Lung (tissue), 12 donors: ENCODE data around the gene S1PR3. TPM values are rescaled to one million over a fixed set of nuclear protein-coding genes. Genes with fewer than 3 reads are reported as not detected.

Experiments used
- ATAC-seq: fragments of 200-7000 bp; cut with Tn5 transposase; one replicate; pipeline ENCODE4 v1.9.1; 2020; ENCODE audit warnings: moderate number of reproducible peaks; ENCODE audit not compliant: insufficient read depth, low FRiP score
- DNase-seq, 3 donors: peaks; one replicate each; pipeline ENCODE4 v3.0.0-alpha.2; 2013 to 2017
- H3K27ac ChIP-seq, 2 donors: one replicate each; pipeline ENCODE4 v1.5.1; 2013; ENCODE audit warnings: mild to moderate bottlenecking in 2 of 2, moderate library complexity in 2 of 2, control low read depth in 1 of 2, inconsistent platforms in 1 of 2, low read depth in 1 of 2, low read length in 1 of 2
- H3K27me3 ChIP-seq, 3 donors: one replicate each; pipeline ENCODE4 v1.5.1; 2013; ENCODE audit warnings: low read length in 2 of 3; ENCODE audit not compliant: control insufficient read depth in 3 of 3, insufficient read depth in 3 of 3
- H3K36me3 ChIP-seq, 4 donors: one replicate each; pipeline ENCODE4 v1.5.1; 2013; ENCODE audit warnings: low read length in 4 of 4, mild to moderate bottlenecking in 1 of 4, moderate library complexity in 1 of 4; ENCODE audit not compliant: control insufficient read depth in 4 of 4, insufficient read depth in 4 of 4
- H3K4me1 ChIP-seq, 5 donors: one replicate each; pipeline ENCODE4 v1.5.1; 2013; ENCODE audit warnings: low read length in 5 of 5, mild to moderate bottlenecking in 2 of 5, moderate library complexity in 1 of 5; ENCODE audit not compliant: control insufficient read depth in 5 of 5, insufficient read depth in 5 of 5
- H3K4me3 ChIP-seq: one replicate; pipeline ENCODE4 v1.5.1; 2013; ENCODE audit warnings: mild to moderate bottlenecking, control low read depth, moderate library complexity
- H3K9ac ChIP-seq, 2 donors: one replicate each; pipeline ENCODE4 v1.5.1; 2013; ENCODE audit warnings: low read length in 2 of 2, control low read depth in 1 of 2; ENCODE audit not compliant: insufficient read depth in 1 of 2
- H3K9me3 ChIP-seq, 4 donors: one replicate each; pipeline ENCODE4 v1.5.1; 2013; ENCODE audit warnings: low read length in 3 of 4, mild to moderate bottlenecking in 1 of 4, moderate library complexity in 1 of 4; ENCODE audit not compliant: control insufficient read depth in 4 of 4, insufficient read depth in 3 of 4
- WGBS, 2 donors: extraction: QIAGEN DNeasy Blood & Tissue Kit; methylation state at CpG; one replicate each; pipeline ENCODE4 v1.1.7; 2013; 5-methylcytosine and 5-hydroxymethylcytosine counted together
- polyA plus RNA-seq, 2 donors: library from polyadenylated mRNA; stranded (reverse); fragments of 200-250 nt; gene quantifications; one replicate each; pipeline ENCODE4 v1.2.1, GENCODE V29; 2013
- total RNA-seq, 2 donors: library from RNA; depleted of rRNA in 1 of 2; stranded (reverse); fragments of >200 nt in 1 of 2; gene quantifications; one replicate each; pipeline ENCODE4 v1.2.1, GENCODE V29; 2014 to 2021
- TF ChIP-seq, protein P1 (sequence below): IDR thresholded peaks from 2 replicates; pipeline ENCODE4 v1.5.1; 2012; ENCODE audit warnings: mild to moderate bottlenecking; ENCODE audit errors: control extremely low read depth, extremely low read depth
- donor health status: control.
- donor health status: control.
- donor health status: Bipolar disorder and iron deficiency.
- donor health status: healthy.
- donor health status: DM: yes; HTN: yes; CAD: no.

S1PR3 gene
- total and polyA plus RNA-seq, 4 donors: 2.8 to 38.7 (median 14.3) TPM

DNA sequence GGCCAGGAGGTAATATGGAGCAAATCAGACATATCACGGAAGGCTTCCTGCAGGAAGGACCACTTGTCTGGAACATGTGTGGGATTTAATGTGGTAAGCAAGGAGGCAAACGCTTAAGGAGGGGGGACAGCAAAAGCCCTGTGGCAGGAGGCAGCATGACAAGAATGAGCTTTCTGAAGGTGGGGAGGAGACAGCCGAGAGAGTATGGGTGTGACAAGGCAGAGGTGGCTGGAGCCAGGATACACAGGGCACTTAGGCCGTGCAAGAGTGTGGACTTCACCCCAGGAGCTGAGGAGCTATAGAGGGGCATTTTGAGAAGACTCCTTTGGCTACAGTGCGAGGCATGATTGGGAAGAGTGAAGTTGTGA is 14.4 kb upstream of the S1PR3 start:
- no peak overlapping the region for H3K9ac ChIP-seq
- DNase-seq (no peak), ATAC-seq (no peak)
- TF ChIP-seq, protein P1, sequence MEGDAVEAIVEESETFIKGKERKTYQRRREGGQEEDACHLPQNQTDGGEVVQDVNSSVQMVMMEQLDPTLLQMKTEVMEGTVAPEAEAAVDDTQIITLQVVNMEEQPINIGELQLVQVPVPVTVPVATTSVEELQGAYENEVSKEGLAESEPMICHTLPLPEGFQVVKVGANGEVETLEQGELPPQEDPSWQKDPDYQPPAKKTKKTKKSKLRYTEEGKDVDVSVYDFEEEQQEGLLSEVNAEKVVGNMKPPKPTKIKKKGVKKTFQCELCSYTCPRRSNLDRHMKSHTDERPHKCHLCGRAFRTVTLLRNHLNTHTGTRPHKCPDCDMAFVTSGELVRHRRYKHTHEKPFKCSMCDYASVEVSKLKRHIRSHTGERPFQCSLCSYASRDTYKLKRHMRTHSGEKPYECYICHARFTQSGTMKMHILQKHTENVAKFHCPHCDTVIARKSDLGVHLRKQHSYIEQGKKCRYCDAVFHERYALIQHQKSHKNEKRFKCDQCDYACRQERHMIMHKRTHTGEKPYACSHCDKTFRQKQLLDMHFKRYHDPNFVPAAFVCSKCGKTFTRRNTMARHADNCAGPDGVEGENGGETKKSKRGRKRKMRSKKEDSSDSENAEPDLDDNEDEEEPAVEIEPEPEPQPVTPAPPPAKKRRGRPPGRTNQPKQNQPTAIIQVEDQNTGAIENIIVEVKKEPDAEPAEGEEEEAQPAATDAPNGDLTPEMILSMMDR: no peak
- no peaks in the 10 kb centered on the region for H3K27me3 ChIP-seq
- peaks cover 0 to 15% (median 3%) of the 10 kb centered on the region in 5 donors for H3K4me1 ChIP-seq
- H3K36me3 ChIP-seq: peaks cover 0 to 3% (median 1%) of the 10 kb centered on the region in 4 donors
- H3K27ac ChIP-seq: no peak overlapping the region
- H3K9me3 ChIP-seq: peaks cover 0 to 3% (median 2%) of the 10 kb centered on the region in 4 donors
- 93 to 94% methylated on average over 5 of the region's 5 CpGs for whole genome bisulfite sequencing, 2 donors
- no peak overlapping the region for H3K4me3 ChIP-seq

DNA sequence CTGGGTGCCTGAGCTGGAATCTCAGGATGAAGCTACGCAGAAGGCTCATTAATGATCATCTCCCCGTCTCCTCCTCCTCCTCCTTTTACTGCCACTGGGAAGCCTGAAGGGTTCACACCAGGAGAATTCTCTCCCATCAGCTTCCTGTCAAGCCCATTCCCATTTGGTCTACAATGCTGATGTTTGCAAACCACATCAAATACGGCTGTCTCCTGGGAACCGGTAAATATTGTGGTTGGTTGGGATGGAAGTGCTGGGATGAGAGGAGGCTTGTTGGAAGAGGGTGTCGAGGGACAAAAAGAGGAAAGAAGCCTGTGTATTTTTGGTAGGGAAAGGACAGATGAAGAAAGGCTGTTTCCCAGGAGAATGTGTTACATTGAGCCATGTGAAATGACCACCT is 13.2 kb upstream of the S1PR3 start:
- WGBS, 2 donors: 65 to 68% methylated on average over 5 of the region's 5 CpGs
- ATAC-seq (no peak), DNase-seq (peak in 2 of 3 donors; percentile 41 to 56)
- no peak overlapping the region for H3K9ac ChIP-seq
- H3K36me3 ChIP-seq: peaks cover 0 to 3% (median 1%) of the 10 kb centered on the region in 4 donors
- H3K4me1 ChIP-seq: peaks cover 0 to 15% (median 3%) of the 10 kb centered on the region in 5 donors
- no peak overlapping the region for H3K27ac ChIP-seq
- TF ChIP-seq, protein P1: no peak
- no peak overlapping the region for H3K4me3 ChIP-seq
- H3K27me3 ChIP-seq: no peaks in the 10 kb centered on the region
- H3K9me3 ChIP-seq: peaks cover 0 to 3% (median 2%) of the 10 kb centered on the region in 4 donors

DNA sequence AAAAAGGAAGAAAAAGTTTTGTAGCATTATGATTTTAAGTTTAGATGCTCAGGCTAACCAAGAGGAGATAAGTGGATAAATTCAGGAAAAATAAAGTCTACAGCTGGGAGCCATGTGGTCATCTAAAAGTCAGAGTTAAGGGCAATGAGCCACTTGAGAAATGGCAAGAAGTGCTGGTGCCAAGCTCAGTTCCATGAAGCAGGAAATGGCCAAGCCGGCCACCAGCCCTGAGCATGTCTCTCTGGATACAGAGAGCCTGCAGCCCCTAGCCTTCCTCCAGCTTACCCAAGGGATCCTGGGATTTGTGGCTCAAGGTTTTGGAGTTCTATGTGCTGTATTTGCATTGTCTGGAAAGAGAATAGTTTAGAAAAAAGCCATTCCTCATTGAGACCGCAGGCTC is 12.2 kb upstream of the S1PR3 start:
- TF ChIP-seq, protein P1: no peak
- WGBS, 2 donors: 75 to 87% methylated on average over 2 of the region's 2 CpGs
- no peaks in the 10 kb centered on the region for H3K27me3 ChIP-seq
- no peak overlapping the region for H3K4me3 ChIP-seq
- no peak overlapping the region for H3K27ac ChIP-seq
- no peak overlapping the region for H3K9ac ChIP-seq
- ATAC-seq (no peak), DNase-seq (no peak)
- peaks cover 0 to 3% (median 0%) of the 10 kb centered on the region in 4 donors for H3K36me3 ChIP-seq
- H3K4me1 ChIP-seq: peaks cover 0 to 15% (median 3%) of the 10 kb centered on the region in 5 donors
- peaks cover 0 to 2% (median under 1%) of the 10 kb centered on the region in 4 donors for H3K9me3 ChIP-seq

DNA sequence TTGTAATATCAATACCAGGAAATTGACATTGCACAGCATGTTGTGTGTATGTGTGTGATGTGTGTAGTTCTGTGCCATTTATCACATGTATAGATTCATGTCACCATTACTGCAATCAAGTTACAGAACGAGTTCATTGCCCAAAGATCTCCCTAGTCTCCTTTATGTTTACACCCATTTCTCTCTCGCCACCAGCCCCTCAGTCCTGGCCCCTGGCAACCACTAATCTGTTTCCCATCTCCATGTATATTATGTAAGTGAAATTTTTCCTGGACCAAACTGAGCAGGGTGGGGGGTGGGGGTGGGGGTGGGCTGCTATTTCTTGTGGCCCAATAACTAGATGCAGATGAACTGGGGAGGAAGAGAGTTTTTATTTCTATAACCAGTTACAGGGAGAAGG is 11.5 kb upstream of the S1PR3 start:
- peaks cover 0 to 3% (median 0%) of the 10 kb centered on the region in 4 donors for H3K36me3 ChIP-seq
- H3K4me3 ChIP-seq: no peak overlapping the region
- H3K9ac ChIP-seq: no peak overlapping the region
- ATAC-seq (no peak), DNase-seq (no peak)
- no peaks in the 10 kb centered on the region for H3K27me3 ChIP-seq
- H3K27ac ChIP-seq: no peak overlapping the region
- TF ChIP-seq, protein P1: no peak
- 90 to 94% methylated on average over 2 of the region's 2 CpGs for WGBS, 2 donors
- peaks cover 0 to 10% (median 0%) of the 10 kb centered on the region in 5 donors for H3K4me1 ChIP-seq
- peaks cover 0 to 2% (median under 1%) of the 10 kb centered on the region in 4 donors for H3K9me3 ChIP-seq
